ENCODE data around the gene MAPK7. TPM values are rescaled to one million over a fixed set of nuclear protein-coding genes. Genes with fewer than 3 reads are reported as not detected.

MAPK7 gene
- total RNA-seq: 10 to 100 TPM in 1 of 2 donors, 1 to 10 TPM in 1; 9.7 to 11.0 TPM

DNA sequence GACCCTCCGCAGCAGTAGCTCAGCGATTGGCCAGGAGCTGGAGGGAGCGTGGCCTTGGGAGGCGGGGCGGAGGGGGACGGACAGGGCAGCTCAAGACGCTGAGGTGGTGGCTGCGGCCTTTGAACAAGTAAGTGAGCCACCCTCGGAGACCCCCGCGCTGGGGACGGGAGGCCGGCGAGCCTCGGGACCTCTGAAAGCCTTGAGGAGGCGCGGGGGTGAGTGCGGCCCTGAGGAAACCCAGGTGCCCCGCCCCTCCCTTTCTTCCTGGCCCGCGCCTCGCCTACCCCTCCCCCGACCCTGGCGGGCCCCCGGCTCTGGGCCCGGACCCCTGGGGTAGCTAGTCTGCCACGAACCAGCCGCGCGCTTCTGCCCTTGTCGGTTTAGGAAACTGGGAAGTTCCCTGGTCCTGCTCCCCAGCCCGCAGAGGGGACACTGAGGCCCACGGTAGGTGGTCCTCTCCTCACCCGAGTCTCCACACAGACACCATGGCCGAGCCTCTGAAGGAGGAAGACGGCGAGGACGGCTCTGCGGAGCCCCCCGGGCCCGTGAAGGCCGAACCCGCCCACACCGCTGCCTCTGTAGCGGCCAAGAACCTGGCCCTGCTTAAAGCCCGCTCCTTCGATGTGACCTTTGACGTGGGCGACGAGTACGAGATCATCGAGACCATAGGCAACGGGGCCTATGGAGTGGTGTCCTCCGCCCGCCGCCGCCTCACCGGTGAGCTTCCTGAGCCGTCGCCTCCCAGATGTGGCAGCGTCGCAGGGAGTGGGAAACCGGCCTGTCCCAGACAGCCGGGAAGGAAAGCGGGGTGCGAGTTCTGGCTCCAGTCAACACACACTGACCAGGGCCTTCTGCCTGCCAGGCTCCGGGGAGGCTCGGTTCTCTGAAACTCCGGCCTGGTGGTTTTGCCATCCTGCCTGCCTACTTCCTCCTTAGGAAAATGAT, at the start of gene MAPK7:
TSS of gene MAPK7 (plus strand) at position 83 of the 945 bp plus-strand sequence. CDS start at position 486, 403 bp downstream.

DNA sequence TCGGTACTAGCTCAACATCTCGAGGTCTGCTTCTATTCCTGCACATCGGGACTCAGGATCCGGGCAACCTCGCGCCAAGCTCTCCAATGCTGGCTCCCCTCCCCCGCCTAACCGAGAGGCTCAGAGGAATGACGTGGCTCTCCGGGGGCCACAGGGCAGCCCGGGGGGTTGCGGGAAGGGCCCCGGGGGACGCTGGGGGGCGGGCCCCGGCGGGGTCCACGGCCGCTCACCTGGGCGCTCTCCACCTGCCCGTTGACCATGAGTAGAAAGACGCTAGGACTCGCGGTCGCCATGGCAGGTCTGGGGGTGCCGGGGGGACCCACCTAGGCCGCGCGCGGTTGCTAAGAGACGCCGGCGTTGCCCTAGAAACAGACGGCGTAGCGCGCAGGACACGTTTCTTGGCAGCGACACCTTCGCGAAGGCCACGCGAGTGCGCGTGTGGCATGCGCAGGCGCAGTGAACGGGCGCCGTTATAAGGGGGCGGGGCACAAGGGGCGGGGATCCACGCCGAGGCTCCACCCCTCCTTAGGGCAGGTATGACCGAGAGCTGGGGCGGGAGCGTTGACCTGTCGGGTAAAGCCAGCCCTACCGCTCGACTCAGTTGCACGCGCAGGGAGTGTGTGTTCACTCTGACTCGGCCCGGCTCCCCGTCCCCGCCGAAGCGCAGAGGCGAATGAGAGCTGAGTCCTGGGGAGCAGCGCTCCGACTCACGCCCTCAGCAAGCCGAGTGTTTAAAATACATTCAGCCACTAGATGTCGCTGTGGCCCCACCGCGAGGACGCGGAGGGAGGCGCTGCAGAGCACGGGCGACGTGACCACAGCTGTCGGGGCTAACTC, 15.8 kb upstream of the MAPK7 start, which contains the start of gene B9D1:
TSS of gene B9D1 (minus strand) at position 447 of the 837 bp plus-strand sequence. CDS start at position 293, 154 bp downstream.

DNA sequence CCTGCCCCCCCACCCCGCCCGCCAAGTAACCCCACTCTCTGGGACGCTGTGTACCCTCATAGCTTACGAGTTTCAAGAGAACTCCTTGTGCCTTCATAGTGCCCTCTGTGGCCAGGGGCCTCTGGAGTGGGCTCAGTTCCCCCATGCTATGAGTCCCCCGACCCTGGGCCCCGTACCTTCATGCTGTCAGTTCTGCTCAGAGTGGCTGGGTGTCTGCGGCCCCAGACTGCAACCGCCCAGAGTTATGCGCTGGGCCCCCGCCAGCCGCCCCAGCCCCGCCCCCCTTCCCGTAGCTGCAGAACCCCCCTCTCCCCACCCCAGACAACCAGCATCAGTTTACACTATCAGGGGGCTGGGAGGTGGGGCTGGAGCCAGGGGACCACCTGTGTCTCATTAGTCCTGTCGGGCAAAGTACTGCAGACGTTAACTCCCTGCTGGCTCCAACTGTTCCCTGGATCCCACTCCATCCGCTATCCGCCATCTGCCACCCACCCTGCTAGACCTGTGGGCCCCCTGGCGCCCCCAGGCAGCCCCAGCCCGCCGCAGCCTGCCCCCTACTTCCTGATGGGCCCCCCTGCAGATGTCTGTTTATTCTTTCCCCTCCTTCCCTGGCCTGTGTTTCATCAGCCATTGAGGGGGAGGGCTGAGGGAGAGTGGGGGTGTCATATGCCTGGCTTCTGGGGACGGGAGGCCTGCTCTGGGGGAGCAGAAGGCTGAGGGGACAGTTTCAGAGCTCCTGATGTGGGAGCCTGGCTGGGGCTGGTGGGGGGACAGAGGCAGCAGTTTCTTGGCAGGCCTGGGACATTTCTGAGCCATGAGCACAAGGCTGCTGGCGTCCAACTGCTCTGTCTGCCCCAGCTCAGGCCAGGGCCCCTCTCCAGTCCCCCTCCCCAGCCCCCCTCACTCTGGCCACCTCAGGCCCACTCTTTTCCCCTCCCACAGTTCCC, 8.9 kb downstream of the MAPK7 start, which contains the start of gene MFAP4:
TSS of gene MFAP4 (minus strand) at position 217 of the 947 bp plus-strand sequence. CDS start at position 182, 35 bp downstream.

DNA sequence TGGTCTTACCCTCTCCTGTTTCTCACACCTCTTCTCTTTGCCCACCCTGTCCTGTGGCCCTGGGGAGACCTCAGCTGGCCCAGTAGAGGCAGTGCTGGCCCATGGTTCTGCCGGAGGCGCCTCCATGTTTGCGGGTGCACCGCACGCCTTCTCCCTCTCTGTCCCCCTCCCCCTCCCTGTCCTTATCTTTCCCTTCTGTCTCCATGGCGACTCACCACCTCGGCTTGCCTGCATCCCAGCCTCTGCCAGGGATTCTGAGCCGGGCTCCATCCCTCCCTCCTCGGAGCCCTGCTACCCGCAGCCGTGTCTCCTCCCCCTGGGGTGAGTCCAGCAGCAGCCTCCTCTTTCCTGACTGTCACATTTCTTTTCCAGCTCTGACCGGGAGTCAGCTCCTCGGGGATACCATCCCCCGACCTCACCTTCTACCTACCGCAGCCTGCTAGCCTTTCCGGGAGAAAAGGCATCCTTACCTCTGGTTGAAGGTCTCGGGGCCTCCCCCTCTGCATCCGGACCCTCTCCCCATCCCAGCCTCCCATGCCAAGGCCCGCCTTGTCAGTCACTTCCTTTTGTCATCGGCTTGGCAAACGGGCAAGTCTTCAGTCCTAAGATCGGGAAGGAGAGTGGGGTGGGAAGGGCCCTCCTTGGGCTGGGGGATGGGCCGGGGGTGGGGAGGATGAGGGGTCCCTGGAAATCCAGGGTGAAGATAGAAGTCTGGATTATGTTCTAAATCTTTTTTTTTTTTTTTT, 32.8 kb downstream of the MAPK7 start, which contains the start of gene RNF112:
TSS of gene RNF112 (plus strand) at position 358 of the 746 bp plus-strand sequence. CDS start at position 535, 177 bp downstream.

Small RNA genes within 50 kb of the gene (small RNA-seq; reads per million reads assigned to genes)
- gene MIR1180 (3.1 to 4.5 reads per million in 2 donors), gene RF00537 (0 reads per million in 2 donors)

Other genes with a start within 250 kb of the MAPK7 start
- 10 to 100 TPM; 18.3 to 18.6 TPM for gene EPN2, start 141.1 kb upstream of the MAPK7 start, total RNA-seq
- gene B9D1, start 15.8 kb upstream of the MAPK7 start, total RNA-seq: 10 to 100 TPM; 18.9 to 20.0 TPM
- not detected for gene MFAP4, start 8.7 kb downstream of the MAPK7 start, total RNA-seq
- gene RNF112, start 32.7 kb downstream of the MAPK7 start, total RNA-seq: under 1 TPM in 1 of 2 donors, not detected in 1; under 0.01 TPM
- gene SLC47A1, start 155.4 kb downstream of the MAPK7 start, total RNA-seq: 10 to 100 TPM in 1 of 2 donors, 1 to 10 TPM in 1; 9.3 to 11.3 TPM